ENCODE data around the gene TMSB15A.

GRCh38 chrX:102548231-102548630, 31.7 kb upstream of the TMSB15A start:
- TF ChIP-seq CTCF (IDR thresholded peaks at IDR 0.05) (no peak), POLR2A (IDR thresholded peaks at IDR 0.05) (no peak)
